ENCODE results near the gene GSE1. TPM values are rescaled to one million over a fixed set of nuclear protein-coding genes. Genes with fewer than 3 reads are reported as not detected.

The GSE1 gene
- total and polyA plus RNA-seq, 2 of the 13 experiments (the other 11 are each of a cell fraction or from before 2014, with no cell fraction given), result 16.1 to 31.2 TPM

- TF ChIP-seq BCLAF1 (IDR thresholded peaks at IDR 0.05) (no peak), GABPB1 (CRISPR knock-in tag; IDR thresholded peaks at IDR 0.05) (no peak), ZSCAN12 (CRISPR knock-in tag; IDR thresholded peaks at IDR 0.05) (no peak), PHF5A (CRISPR knock-in tag; IDR thresholded peaks at IDR 0.05; ENCODE audit: low read depth, unreplicated experiment) (no peak), RFX5 (IDR thresholded peaks at IDR 0.05; ENCODE audit: low read depth, low read length) (no peak), ZNF142 (CRISPR knock-in tag; IDR thresholded peaks at IDR 0.05) (no peak), GLI4 (CRISPR knock-in tag; IDR thresholded peaks at IDR 0.05; ENCODE audit: borderline replicate concordance) (no peak), HIVEP1 (CRISPR knock-in tag; IDR thresholded peaks at IDR 0.05) (no peak), NAIF1 (CRISPR knock-in tag; IDR thresholded peaks at IDR 0.05; ENCODE audit: borderline replicate concordance) (no peak), RFX3 (CRISPR knock-in tag; IDR thresholded peaks at IDR 0.05) (no peak), ZBTB7A (CRISPR knock-in tag; IDR thresholded peaks at IDR 0.05) (no peak), ZKSCAN8 (CRISPR knock-in tag; IDR thresholded peaks at IDR 0.05; ENCODE audit: borderline replicate concordance) (no peak), THRA (CRISPR knock-in tag; IDR thresholded peaks at IDR 0.05; ENCODE audit: borderline replicate concordance) (no peak), GPN1 (CRISPR knock-in tag; IDR thresholded peaks at IDR 0.05; ENCODE audit: borderline replicate concordance) (no peak), ZNF709 (CRISPR knock-in tag; IDR thresholded peaks at IDR 0.05) (no peak), MAFF (IDR thresholded peaks at IDR 0.05; ENCODE audit: low read depth, low read length) (no peak), JUND (CRISPR knock-in tag; IDR thresholded peaks at IDR 0.05) (no peak), TBL1XR1 (IDR thresholded peaks at IDR 0.05; ENCODE audit: borderline replicate concordance, low read length, partially characterized antibody) (no peak), SIN3A (IDR thresholded peaks at IDR 0.05; ENCODE audit: borderline replicate concordance, low read depth, low read length) (no peak), HNRNPL (IDR thresholded peaks at IDR 0.05; ENCODE audit: low read depth, low read length) (peak; percentile 74)
Measured at GRCh38 chr16:85571813-85572619, 41.1 kb upstream of the GSE1 start (continued).
